ENCODE results near the gene FREM1. TPM values are rescaled to one million over a fixed set of nuclear protein-coding genes. Genes with fewer than 3 reads are reported as not detected.

The FREM1 gene
- total RNA-seq, 1 donor from 2014 or later = 0.52 TPM

DNA sequence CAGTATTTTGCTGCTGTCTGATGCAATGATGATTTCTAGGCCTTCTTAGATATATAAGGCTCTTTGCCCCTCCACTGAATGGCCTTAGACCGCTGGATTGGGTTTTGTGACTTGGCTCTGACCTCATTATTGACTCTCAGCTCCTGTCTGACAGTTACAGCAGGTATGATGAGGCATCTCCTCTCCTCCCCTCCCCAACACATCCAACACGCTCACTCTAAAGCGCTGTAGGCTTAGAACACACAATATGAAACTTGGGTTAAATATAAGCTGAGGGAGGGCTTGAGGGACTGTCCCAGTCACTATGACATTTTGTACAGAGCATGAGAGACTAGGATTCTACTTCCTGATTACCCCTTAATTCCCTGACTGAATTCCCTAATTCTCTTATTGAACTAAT lies 168.9 kb downstream of the FREM1 start:
- no peak for TF ChIP-seq EZH2 (IDR thresholded peaks at IDR 0.05; ENCODE audit: insufficient read depth, low read length)
- TF ChIP-seq, protein P1, sequence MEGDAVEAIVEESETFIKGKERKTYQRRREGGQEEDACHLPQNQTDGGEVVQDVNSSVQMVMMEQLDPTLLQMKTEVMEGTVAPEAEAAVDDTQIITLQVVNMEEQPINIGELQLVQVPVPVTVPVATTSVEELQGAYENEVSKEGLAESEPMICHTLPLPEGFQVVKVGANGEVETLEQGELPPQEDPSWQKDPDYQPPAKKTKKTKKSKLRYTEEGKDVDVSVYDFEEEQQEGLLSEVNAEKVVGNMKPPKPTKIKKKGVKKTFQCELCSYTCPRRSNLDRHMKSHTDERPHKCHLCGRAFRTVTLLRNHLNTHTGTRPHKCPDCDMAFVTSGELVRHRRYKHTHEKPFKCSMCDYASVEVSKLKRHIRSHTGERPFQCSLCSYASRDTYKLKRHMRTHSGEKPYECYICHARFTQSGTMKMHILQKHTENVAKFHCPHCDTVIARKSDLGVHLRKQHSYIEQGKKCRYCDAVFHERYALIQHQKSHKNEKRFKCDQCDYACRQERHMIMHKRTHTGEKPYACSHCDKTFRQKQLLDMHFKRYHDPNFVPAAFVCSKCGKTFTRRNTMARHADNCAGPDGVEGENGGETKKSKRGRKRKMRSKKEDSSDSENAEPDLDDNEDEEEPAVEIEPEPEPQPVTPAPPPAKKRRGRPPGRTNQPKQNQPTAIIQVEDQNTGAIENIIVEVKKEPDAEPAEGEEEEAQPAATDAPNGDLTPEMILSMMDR (IDR thresholded peaks at IDR 0.05; ENCODE audit: insufficient read depth, low read depth, low read length) = no peak
- no peaks in the 10 kb centered on the region for H3K27me3 ChIP-seq (ENCODE audit: insufficient read depth, low read length)
- DNase-seq (ENCODE audit: low read depth) (no peak), FAIRE-seq (no peak)
- peaks cover 3% of the 10 kb centered on the region for H3K9me3 Mint-ChIP-seq (ENCODE audit: unreplicated experiment)
- H3K4me1 ChIP-seq (ENCODE audit: insufficient read depth, low read length) = no peaks in the 10 kb centered on the region
- H3K4me3 Mint-ChIP-seq (ENCODE audit: unreplicated experiment) = no peak overlapping the region
- H3K4me3 ChIP-seq (ENCODE audit: insufficient read depth, low read depth, low read length) = no peak overlapping the region
- H3K27me3 Mint-ChIP-seq (ENCODE audit: low read depth, unreplicated experiment) = no peaks in the 10 kb centered on the region
- H3K4me2 ChIP-seq (ENCODE audit: low read length) = no peak overlapping the region
- no peak overlapping the region for H3K9ac ChIP-seq (ENCODE audit: low read length)
- no peaks in the 10 kb centered on the region for H3K36me3 ChIP-seq (ENCODE audit: insufficient read depth, low read length)
- no peaks in the 10 kb centered on the region for H3K4me1 Mint-ChIP-seq (ENCODE audit: low read depth, unreplicated experiment)
- no peak overlapping the region for H2AFZ ChIP-seq (ENCODE audit: low read depth, low read length)
- no peak overlapping the region for H3K27ac ChIP-seq (ENCODE audit: low read depth, low read length)
- no peaks in the 10 kb centered on the region for H4K20me1 ChIP-seq (ENCODE audit: insufficient read depth, low read length)
- H3K36me3 Mint-ChIP-seq (ENCODE audit: low read depth, unreplicated experiment) = no peaks in the 10 kb centered on the region
- H3K9me3 ChIP-seq (ENCODE audit: insufficient read depth, low read depth, low read length) = no peaks in the 10 kb centered on the region
- H3K27ac Mint-ChIP-seq (ENCODE audit: unreplicated experiment) = no peak overlapping the region
- H3K79me2 ChIP-seq (ENCODE audit: insufficient read depth, low read length) = no peaks in the 10 kb centered on the region

DNA sequence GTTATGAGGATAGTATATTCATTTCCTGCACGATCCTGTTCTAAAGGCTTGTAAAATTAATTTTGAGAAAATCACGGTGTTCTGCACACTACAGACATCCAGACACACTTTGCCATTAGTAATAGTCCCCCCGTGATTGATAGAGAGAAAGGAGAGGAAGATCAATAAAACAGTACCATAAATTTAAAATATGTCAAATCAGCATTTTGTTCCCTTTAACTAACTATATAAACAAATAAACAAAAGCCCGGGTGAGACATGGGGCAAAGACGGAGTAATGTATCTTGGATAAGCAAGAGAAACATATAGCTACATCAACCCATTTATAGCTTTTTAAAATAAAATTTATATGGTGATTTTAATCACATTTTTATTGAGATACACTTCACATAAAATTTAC lies 177.1 kb downstream of the FREM1 start:
- Histone ChIP-seq H3K79me2 (ENCODE audit: insufficient read depth, low read length) (no peaks in the 10 kb centered on the region), H3K9me3 (ENCODE audit: insufficient read depth, low read depth, low read length) (no peaks in the 10 kb centered on the region), H3K36me3 (ENCODE audit: insufficient read depth, low read length) (no peaks in the 10 kb centered on the region), H3K4me3 (ENCODE audit: insufficient read depth, low read depth, low read length) (no peak overlapping the region), H3K27ac (ENCODE audit: low read depth, low read length) (no peak overlapping the region), H3K9ac (ENCODE audit: low read length) (no peak overlapping the region), H4K20me1 (ENCODE audit: insufficient read depth, low read length) (no peaks in the 10 kb centered on the region), H3K27me3 (ENCODE audit: insufficient read depth, low read length) (peaks cover 2% of the 10 kb centered on the region), H2AFZ (ENCODE audit: low read depth, low read length) (no peak overlapping the region), H3K4me2 (ENCODE audit: low read length) (no peak overlapping the region), H3K4me1 (ENCODE audit: insufficient read depth, low read length) (no peaks in the 10 kb centered on the region)
- Mint-ChIP-seq H3K4me3 (ENCODE audit: unreplicated experiment) (no peak overlapping the region), H3K27me3 (ENCODE audit: low read depth, unreplicated experiment) (no peaks in the 10 kb centered on the region), H3K9me3 (ENCODE audit: unreplicated experiment) (no peaks in the 10 kb centered on the region), H3K27ac (ENCODE audit: unreplicated experiment) (no peak overlapping the region), H3K4me1 (ENCODE audit: low read depth, unreplicated experiment) (no peaks in the 10 kb centered on the region), H3K36me3 (ENCODE audit: low read depth, unreplicated experiment) (no peaks in the 10 kb centered on the region)
- no peak for DNase-seq (ENCODE audit: low read depth)
- FAIRE-seq = no peak
- TF ChIP-seq, protein P1 (IDR thresholded peaks at IDR 0.05; ENCODE audit: insufficient read depth, low read depth, low read length) = no peak
- TF ChIP-seq EZH2 (IDR thresholded peaks at IDR 0.05; ENCODE audit: insufficient read depth, low read length) = no peak

DNA sequence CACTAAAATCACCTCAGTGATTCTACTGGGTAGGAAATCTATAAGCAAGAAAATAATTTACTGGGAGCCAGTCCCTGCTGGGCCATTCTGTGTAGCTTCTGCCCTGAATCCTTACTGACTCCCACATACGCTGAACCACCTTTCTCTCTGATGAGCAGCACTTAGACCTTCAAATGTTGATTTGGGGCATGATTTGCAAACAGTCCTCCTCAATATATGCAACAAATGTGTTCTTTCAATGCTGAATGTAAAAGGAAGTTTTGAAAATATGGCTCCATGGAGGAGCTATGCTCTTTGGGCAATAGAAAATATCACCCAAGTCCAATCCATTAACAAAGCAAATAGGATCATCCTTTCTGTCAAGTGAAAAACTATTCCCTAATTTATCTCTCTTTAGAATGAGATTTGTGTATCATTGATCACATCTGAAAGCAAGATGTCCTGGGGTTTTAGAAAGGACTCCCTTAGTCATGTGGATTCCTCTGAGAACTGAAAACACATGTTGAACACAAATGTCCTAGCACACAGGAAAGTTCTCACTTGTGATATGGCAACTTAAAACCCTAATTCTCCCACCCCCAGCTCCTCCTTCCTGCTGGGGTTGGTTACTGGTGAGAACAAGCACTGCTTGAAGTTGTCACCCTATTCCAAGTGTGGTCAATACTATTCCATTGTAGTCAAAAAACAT lies 178.8 kb downstream of the FREM1 start:
- H3K27me3 Mint-ChIP-seq (ENCODE audit: low read depth, unreplicated experiment) = no peaks in the 10 kb centered on the region
- H3K36me3 Mint-ChIP-seq (ENCODE audit: low read depth, unreplicated experiment) = no peaks in the 10 kb centered on the region
- Histone ChIP-seq H3K4me1 (ENCODE audit: insufficient read depth, low read length) (no peaks in the 10 kb centered on the region), H3K36me3 (ENCODE audit: insufficient read depth, low read length) (no peaks in the 10 kb centered on the region), H2AFZ (ENCODE audit: low read depth, low read length) (no peak overlapping the region), H3K9ac (ENCODE audit: low read length) (no peak overlapping the region), H3K27me3 (ENCODE audit: insufficient read depth, low read length) (peaks cover 2% of the 10 kb centered on the region), H4K20me1 (ENCODE audit: insufficient read depth, low read length) (no peaks in the 10 kb centered on the region), H3K4me2 (ENCODE audit: low read length) (no peak overlapping the region), H3K79me2 (ENCODE audit: insufficient read depth, low read length) (no peaks in the 10 kb centered on the region), H3K9me3 (ENCODE audit: insufficient read depth, low read depth, low read length) (no peaks in the 10 kb centered on the region), H3K27ac (ENCODE audit: low read depth, low read length) (no peak overlapping the region), H3K4me3 (ENCODE audit: insufficient read depth, low read depth, low read length) (no peak overlapping the region)
- no peak overlapping the region for H3K27ac Mint-ChIP-seq (ENCODE audit: unreplicated experiment)
- FAIRE-seq = no peak
- H3K4me1 Mint-ChIP-seq (ENCODE audit: low read depth, unreplicated experiment) = no peaks in the 10 kb centered on the region
- TF ChIP-seq, protein P1 (IDR thresholded peaks at IDR 0.05; ENCODE audit: insufficient read depth, low read depth, low read length) = no peak
- no peak for TF ChIP-seq EZH2 (IDR thresholded peaks at IDR 0.05; ENCODE audit: insufficient read depth, low read length)
- no peak for DNase-seq (ENCODE audit: low read depth)
- no peaks in the 10 kb centered on the region for H3K9me3 Mint-ChIP-seq (ENCODE audit: unreplicated experiment)
- no peak overlapping the region for H3K4me3 Mint-ChIP-seq (ENCODE audit: unreplicated experiment)
